GM18498 (cell line): ENCODE measurements around the gene MBTPS1.

ENCODE experiments used
- ATAC-seq: cut with Tn5 transposase; IDR thresholded peaks from one replicate; pipeline ENCODE4 v1.9.1; 2021; ENCODE audit warnings: mild to moderate bottlenecking, moderate library complexity; ENCODE audit not compliant: unreplicated experiment

MBTPS1 gene

GRCh38 chr16:84055801-84056634 is 60.7 kb downstream of the MBTPS1 start:
- no peak for ATAC-seq

- ATAC-seq = no peak
Observed at GRCh38 chr16:84055366-84055765, 61.4 kb downstream of the MBTPS1 start.

GRCh38 chr16:84054916-84055315 is 61.8 kb downstream of the MBTPS1 start:
- ATAC-seq = no peak

- ATAC-seq = no peak
Observed at GRCh38 chr16:84054271-84054670, 62.5 kb downstream of the MBTPS1 start.

- ATAC-seq = no peak
Observed at GRCh38 chr16:84053237-84053636, 63.5 kb downstream of the MBTPS1 start.

- ATAC-seq = no peak
Observed at GRCh38 chr16:84052071-84052622, 64.6 kb downstream of the MBTPS1 start.

- ATAC-seq = no peak
Observed at GRCh38 chr16:84050316-84050715, 66.4 kb downstream of the MBTPS1 start.

- no peak for ATAC-seq
Observed at GRCh38 chr16:84049403-84050060, 67.2 kb downstream of the MBTPS1 start.

- ATAC-seq = no peak
Observed at GRCh38 chr16:84048871-84049270, 67.9 kb downstream of the MBTPS1 start.

- no peak for ATAC-seq
Observed at GRCh38 chr16:84048270-84048669, 68.5 kb downstream of the MBTPS1 start.

GRCh38 chr16:84047626-84048025 is 69.1 kb downstream of the MBTPS1 start:
- ATAC-seq = no peak

GRCh38 chr16:84047206-84047605 is 69.5 kb downstream of the MBTPS1 start:
- no peak for ATAC-seq

GRCh38 chr16:84045818-84046470 is 70.8 kb downstream of the MBTPS1 start:
- ATAC-seq = no peak

- no peak for ATAC-seq
Observed at GRCh38 chr16:84045001-84045817, 71.5 kb downstream of the MBTPS1 start.

- no peak for ATAC-seq
Observed at GRCh38 chr16:84044118-84044488, 72.6 kb downstream of the MBTPS1 start.

GRCh38 chr16:84043486-84044117 is 73.1 kb downstream of the MBTPS1 start:
- no peak for ATAC-seq

GRCh38 chr16:84042879-84043485 is 73.8 kb downstream of the MBTPS1 start:
- ATAC-seq = no peak

- no peak for ATAC-seq
Observed at GRCh38 chr16:84042308-84042878, 74.3 kb downstream of the MBTPS1 start, which contains the start of gene SLC38A8. Gene SLC38A8 (minus strand): TSS chr16:84042795. CDS start chr16:84042157, 638 bp downstream.

GRCh38 chr16:84041881-84042280 is 74.9 kb downstream of the MBTPS1 start:
- ATAC-seq = no peak
